ENCODE data around the gene TNNI2. TPM values are rescaled to one million over a fixed set of nuclear protein-coding genes. Genes with fewer than 3 reads are reported as not detected.
A peak's percentile ranks its signal among the peaks of the same experiment; 100 is the strongest.

Gene TNNI2
- not detected in 2 replicates for total RNA-seq (2021)
- long read RNA-seq, result 0 reads

DNA sequence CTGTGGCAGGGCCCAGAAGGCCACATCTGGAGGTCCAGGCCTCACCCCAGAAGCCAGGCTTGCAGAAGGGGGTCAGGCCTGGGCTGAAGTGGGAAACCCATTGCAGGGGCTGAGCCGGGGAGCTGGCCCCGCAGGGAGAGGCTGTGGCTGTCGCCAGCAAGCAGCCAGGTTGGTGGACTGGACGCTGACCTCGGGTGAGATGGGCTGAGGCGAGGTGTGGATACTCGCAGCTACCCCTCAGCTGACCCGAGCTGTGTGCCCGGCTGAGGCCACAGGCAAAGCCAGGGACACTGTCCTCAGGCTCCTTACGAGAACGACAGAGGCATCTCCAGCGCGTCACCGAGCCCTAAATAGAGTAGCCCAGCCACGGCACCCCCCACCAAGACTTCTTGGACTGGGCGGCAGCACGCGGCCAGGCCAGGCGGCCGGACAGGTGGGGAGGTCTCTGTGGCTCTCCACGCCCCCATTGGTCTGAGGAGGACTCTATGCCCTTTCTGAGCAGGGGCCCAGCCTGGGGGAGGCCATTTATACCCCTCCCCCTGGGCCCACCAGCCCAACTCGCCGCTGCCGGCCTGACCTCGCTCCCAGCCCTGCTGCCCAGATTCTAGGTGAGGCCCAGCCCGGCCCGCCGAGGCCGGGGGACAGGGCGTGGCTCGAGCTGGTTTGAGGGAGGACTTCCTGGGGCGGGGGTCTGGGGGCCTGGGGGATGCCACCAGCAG, at the start of gene TNNI2:
Gene TNNI2, plus strand, starts transcription at position 556 of the 719 bp plus-strand sequence. CDS start 716 bp downstream, outside the sequence.
- Mint-ChIP-seq H3K27ac (peak within 1 kb of the TSS in 1 of 3 experiments; percentile 55; a peak in 1 of 7 replicates), H3K36me3 (ENCODE audit: insufficient read depth in 1 of 3, low read depth in 3 of 3) (no peaks in the 10 kb centered on the region), H3K4me3 (no peak within 1 kb of the TSS), H3K27me3 (ENCODE audit: low read depth) (peaks cover 2% of the 10 kb centered on the region), H3K9me3 (no peaks in the 10 kb centered on the region; a peak in 1 of 5 replicates), H3K4me1 (peaks cover 0 to 1% of the 10 kb centered on the region in 2 experiments; a peak in 2 of 4 replicates)
- TF ChIP-seq, protein P1, sequence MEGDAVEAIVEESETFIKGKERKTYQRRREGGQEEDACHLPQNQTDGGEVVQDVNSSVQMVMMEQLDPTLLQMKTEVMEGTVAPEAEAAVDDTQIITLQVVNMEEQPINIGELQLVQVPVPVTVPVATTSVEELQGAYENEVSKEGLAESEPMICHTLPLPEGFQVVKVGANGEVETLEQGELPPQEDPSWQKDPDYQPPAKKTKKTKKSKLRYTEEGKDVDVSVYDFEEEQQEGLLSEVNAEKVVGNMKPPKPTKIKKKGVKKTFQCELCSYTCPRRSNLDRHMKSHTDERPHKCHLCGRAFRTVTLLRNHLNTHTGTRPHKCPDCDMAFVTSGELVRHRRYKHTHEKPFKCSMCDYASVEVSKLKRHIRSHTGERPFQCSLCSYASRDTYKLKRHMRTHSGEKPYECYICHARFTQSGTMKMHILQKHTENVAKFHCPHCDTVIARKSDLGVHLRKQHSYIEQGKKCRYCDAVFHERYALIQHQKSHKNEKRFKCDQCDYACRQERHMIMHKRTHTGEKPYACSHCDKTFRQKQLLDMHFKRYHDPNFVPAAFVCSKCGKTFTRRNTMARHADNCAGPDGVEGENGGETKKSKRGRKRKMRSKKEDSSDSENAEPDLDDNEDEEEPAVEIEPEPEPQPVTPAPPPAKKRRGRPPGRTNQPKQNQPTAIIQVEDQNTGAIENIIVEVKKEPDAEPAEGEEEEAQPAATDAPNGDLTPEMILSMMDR (conservative IDR thresholded peaks at IDR 0.05), result no peak
- DNase-seq, result no peak
- Histone ChIP-seq H2AK5ac (ENCODE audit: insufficient read length, low read length) (no peak within 1 kb of the TSS), H2BK15ac (ENCODE audit: low read depth, low read length) (no peak within 1 kb of the TSS), H2BK5ac (ENCODE audit: insufficient read length, low read length) (no peak within 1 kb of the TSS), H3K14ac (ENCODE audit: insufficient read depth, low read length) (no peak within 1 kb of the TSS), H3K27me3 (ENCODE audit: insufficient read depth, low read length) (no peaks in the 10 kb centered on the region), H4K5ac (ENCODE audit: insufficient read length, low read depth, low read length) (no peak within 1 kb of the TSS), H3K9ac (ENCODE audit: extremely low read depth, insufficient read length, low read length) (no peak within 1 kb of the TSS), H3K79me2 (ENCODE audit: insufficient read depth, low read length) (no peaks in the 10 kb centered on the region), H4K91ac (ENCODE audit: insufficient read length, low read depth, low read length) (no peak within 1 kb of the TSS), H4K8ac (replicated peaks; ENCODE audit: insufficient read length, low read depth, low read length) (no peak within 1 kb of the TSS), H2BK12ac (ENCODE audit: insufficient read length, low read depth, low read length) (no peak within 1 kb of the TSS), H3T11ph (ENCODE audit: low read length) (no peak within 1 kb of the TSS), H3K79me1 (ENCODE audit: insufficient read depth, low read depth, low read length, poor library complexity, severe bottlenecking) (no peaks in the 10 kb centered on the region), H4K20me1 (ENCODE audit: control insufficient read depth, insufficient read depth, insufficient read length) (no peaks in the 10 kb centered on the region), H3K4ac (ENCODE audit: low read depth, low read length) (no peak within 1 kb of the TSS), H3K27ac (ENCODE audit: insufficient read length, low read depth, low read length) (no peak within 1 kb of the TSS), H3K23me2 (ENCODE audit: insufficient read length, low read depth, low read length, poor library complexity, severe bottlenecking) (no peaks in the 10 kb centered on the region), H2BK20ac (ENCODE audit: low read depth, low read length, poor library complexity, severe bottlenecking) (no peak within 1 kb of the TSS), H2AFZ (ENCODE audit: low read length) (no peak within 1 kb of the TSS), H3K56ac (ENCODE audit: insufficient read length, low read depth, low read length) (no peak within 1 kb of the TSS), H3K4me1 (ENCODE audit: insufficient read depth, low read length) (no peaks in the 10 kb centered on the region), H3K23ac (ENCODE audit: insufficient read length, low read depth, low read length) (no peak within 1 kb of the TSS), H2BK120ac (ENCODE audit: low read depth, low read length, poor library complexity, severe bottlenecking) (no peak within 1 kb of the TSS), H3K18ac (ENCODE audit: insufficient read length, low read depth, low read length) (no peak within 1 kb of the TSS), H3K9me3 (ENCODE audit: control insufficient read depth, low read depth, low read length) (no peaks in the 10 kb centered on the region), H3K4me2 (ENCODE audit: insufficient read depth, insufficient read length, low read length) (no peak within 1 kb of the TSS)
- no CpG with 5 or more reads among the region's 32 CpGs for WGBS (ENCODE audit: extremely low coverage, insufficient read length, low lambda C conversion rate)

Measured in H9 (cell line).